Thoracic aorta (tissue), 2 donors: ENCODE measurements around the gene CPT2. TPM values are rescaled to one million over a fixed set of nuclear protein-coding genes. Genes with fewer than 3 reads are reported as not detected.

ENCODE experiments used
- ATAC-seq: fragments of 150-250 bp; one replicate; pipeline ENCODE4 v1.8.0; 2017; ENCODE audit warnings: low read depth; ENCODE audit not compliant: insufficient number of reproducible peaks, low FRiP score
- DNase-seq: peaks from one replicate; pipeline ENCODE4 v3.0.0-alpha.2; 2020; ENCODE audit warnings: low spot score
- H3K27ac ChIP-seq, 2 donors: fragments of 200-600 bp; sonication (generic); 1 replicate in 1 of 2; 2 replicates in 1 of 2; pipeline ENCODE4 v1.5.1; 2016; ENCODE audit warnings: mild to moderate bottlenecking in 2 of 2, moderate library complexity in 2 of 2
- H3K27me3 ChIP-seq: fragments of 200-600 bp; sonication (generic); replicated peaks from 2 replicates; pipeline ENCODE4 v1.6.0; 2016; ENCODE audit warnings: mild to moderate bottlenecking; ENCODE audit not compliant: insufficient read depth
- H3K36me3 ChIP-seq: fragments of 200-600 bp; sonication (generic); one replicate; pipeline ENCODE4 v1.5.1; 2016
- H3K4me1 ChIP-seq, 2 donors: fragments of 200-600 bp; sonication (generic); 1 replicate in 1 of 2; 2 replicates in 1 of 2; pipeline versions ENCODE4 v1.5.1 to v1.6.0; 2016; ENCODE audit warnings: low read depth in 2 of 2, mild to moderate bottlenecking in 1 of 2; ENCODE audit not compliant: control insufficient read depth in 1 of 2
- H3K4me3 ChIP-seq: fragments of 200-600 bp; sonication (generic); 2 replicates; pipeline ENCODE4 v1.5.1; 2016; ENCODE audit warnings: mild to moderate bottlenecking
- H3K9me3 ChIP-seq: fragments of 200-600 bp; sonication (generic); 2 replicates; pipeline ENCODE4 v1.5.1; 2016
- total RNA-seq, 2 donors: library from RNA; depleted of rRNA; stranded (reverse); fragments of >200 nt; gene quantifications; one replicate each; pipeline versions ENCODE4 v1.1.0 to v1.2.3, GENCODE V29; 2016
- TF ChIP-seq, protein P1 (sequence below): fragments of 200-600 bp; sonication (generic); IDR thresholded peaks from one replicate; pipeline ENCODE4 v1.5.1; 2019; ENCODE audit warnings: antibody characterized with exemption

Gene CPT2
- total RNA-seq, 2 donors from 2014 or later, result 6.6 to 20.4 TPM

DNA sequence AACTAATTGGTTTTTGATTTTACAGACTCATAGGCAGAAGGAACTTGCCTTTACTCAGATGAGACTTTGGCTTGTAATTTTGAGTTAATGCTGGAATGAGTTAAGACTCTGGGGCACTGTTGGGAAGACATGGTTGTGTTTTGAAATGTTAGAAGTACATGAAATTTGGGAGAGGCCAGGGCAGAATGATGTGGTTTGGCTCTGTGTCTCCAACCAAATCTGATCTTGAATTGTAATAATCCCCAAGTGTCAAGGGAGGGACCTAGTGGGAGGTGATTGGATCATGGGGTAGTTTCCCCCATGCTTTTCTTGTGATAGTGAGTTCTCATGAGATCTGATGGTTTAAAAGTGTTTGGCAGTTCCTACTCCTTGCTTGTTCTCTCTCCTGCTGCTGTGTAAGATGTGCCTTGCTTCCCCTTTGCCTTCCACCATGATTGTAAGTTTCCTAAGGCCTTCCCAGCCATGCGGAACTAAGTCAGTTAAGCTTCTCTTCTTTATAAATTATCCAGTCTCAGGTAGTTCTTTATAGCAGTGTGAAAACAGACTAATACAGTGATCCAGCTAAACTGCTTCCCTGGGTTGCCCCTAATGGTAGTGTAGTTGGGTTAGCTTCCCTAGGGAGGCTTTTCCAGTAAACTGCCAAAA lies 10.2 kb downstream of the CPT2 start:
- no peak for DNase-seq
- ATAC-seq, result no peak
- no peaks in the 10 kb centered on the region for H3K4me1 ChIP-seq
- H3K4me3 ChIP-seq, result no peak overlapping the region
- TF ChIP-seq, protein P1, sequence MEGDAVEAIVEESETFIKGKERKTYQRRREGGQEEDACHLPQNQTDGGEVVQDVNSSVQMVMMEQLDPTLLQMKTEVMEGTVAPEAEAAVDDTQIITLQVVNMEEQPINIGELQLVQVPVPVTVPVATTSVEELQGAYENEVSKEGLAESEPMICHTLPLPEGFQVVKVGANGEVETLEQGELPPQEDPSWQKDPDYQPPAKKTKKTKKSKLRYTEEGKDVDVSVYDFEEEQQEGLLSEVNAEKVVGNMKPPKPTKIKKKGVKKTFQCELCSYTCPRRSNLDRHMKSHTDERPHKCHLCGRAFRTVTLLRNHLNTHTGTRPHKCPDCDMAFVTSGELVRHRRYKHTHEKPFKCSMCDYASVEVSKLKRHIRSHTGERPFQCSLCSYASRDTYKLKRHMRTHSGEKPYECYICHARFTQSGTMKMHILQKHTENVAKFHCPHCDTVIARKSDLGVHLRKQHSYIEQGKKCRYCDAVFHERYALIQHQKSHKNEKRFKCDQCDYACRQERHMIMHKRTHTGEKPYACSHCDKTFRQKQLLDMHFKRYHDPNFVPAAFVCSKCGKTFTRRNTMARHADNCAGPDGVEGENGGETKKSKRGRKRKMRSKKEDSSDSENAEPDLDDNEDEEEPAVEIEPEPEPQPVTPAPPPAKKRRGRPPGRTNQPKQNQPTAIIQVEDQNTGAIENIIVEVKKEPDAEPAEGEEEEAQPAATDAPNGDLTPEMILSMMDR, result no peak
- peaks cover 51% of the 10 kb centered on the region for H3K36me3 ChIP-seq
- no peaks in the 10 kb centered on the region for H3K9me3 ChIP-seq
- H3K27me3 ChIP-seq, result no peaks in the 10 kb centered on the region
- H3K27ac ChIP-seq, result no peak overlapping the region

DNA sequence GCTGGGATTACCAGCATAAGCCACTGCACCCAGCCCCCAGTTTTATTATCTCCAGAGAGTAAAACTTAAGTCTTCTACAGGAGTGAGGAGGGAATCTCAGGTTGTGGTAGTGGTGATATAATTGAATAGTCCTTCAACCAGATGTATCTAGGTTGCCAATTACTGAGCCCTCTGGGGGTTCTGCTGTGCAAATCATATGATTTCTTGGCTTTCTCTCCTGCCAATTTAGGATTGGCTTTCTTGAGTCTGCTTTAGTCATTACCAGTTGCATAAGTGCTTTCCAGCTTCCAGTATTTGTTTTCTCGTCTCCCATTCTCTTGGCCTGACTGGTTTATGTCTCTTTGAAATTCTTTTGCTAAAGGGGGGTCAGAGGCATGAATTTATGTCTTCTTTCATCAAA lies 11.1 kb downstream of the CPT2 start:
- Histone ChIP-seq H3K9me3 (no peaks in the 10 kb centered on the region), H3K4me1 (no peaks in the 10 kb centered on the region), H3K27me3 (no peaks in the 10 kb centered on the region), H3K36me3 (peaks cover 53% of the 10 kb centered on the region), H3K27ac (no peak overlapping the region), H3K4me3 (no peak overlapping the region)
- no peak for ATAC-seq
- DNase-seq, result no peak
- TF ChIP-seq, protein P1, result no peak

DNA sequence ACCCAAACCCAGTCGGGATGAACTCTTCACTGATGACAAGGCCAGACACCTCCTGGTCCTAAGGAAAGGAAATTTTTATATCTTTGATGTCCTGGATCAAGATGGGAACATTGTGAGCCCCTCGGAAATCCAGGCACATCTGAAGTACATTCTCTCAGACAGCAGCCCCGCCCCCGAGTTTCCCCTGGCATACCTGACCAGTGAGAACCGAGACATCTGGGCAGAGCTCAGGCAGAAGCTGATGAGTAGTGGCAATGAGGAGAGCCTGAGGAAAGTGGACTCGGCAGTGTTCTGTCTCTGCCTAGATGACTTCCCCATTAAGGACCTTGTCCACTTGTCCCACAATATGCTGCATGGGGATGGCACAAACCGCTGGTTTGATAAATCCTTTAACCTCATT lies 13.7 kb downstream of the CPT2 start:
- no peaks in the 10 kb centered on the region for H3K4me1 ChIP-seq
- H3K4me3 ChIP-seq, result no peak overlapping the region
- H3K27me3 ChIP-seq, result no peaks in the 10 kb centered on the region
- no peak overlapping the region for H3K27ac ChIP-seq
- TF ChIP-seq, protein P1, result no peak
- DNase-seq (no peak), ATAC-seq (no peak)
- peaks cover 67% of the 10 kb centered on the region for H3K36me3 ChIP-seq
- no peaks in the 10 kb centered on the region for H3K9me3 ChIP-seq

DNA sequence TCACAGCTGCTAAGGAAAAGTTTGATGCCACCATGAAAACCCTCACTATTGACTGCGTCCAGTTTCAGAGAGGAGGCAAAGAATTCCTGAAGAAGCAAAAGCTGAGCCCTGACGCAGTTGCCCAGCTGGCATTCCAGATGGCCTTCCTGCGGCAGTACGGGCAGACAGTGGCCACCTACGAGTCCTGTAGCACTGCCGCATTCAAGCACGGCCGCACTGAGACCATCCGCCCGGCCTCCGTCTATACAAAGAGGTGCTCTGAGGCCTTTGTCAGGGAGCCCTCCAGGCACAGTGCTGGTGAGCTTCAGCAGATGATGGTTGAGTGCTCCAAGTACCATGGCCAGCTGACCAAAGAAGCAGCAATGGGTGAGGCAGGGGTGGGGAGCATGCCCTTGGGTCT lies 14.3 kb downstream of the CPT2 start:
- Histone ChIP-seq H3K27ac (no peak overlapping the region), H3K4me1 (no peaks in the 10 kb centered on the region), H3K4me3 (no peak overlapping the region), H3K36me3 (peaks cover 67% of the 10 kb centered on the region), H3K9me3 (no peaks in the 10 kb centered on the region), H3K27me3 (no peaks in the 10 kb centered on the region)
- DNase-seq (no peak), ATAC-seq (no peak)
- TF ChIP-seq, protein P1, result no peak

DNA sequence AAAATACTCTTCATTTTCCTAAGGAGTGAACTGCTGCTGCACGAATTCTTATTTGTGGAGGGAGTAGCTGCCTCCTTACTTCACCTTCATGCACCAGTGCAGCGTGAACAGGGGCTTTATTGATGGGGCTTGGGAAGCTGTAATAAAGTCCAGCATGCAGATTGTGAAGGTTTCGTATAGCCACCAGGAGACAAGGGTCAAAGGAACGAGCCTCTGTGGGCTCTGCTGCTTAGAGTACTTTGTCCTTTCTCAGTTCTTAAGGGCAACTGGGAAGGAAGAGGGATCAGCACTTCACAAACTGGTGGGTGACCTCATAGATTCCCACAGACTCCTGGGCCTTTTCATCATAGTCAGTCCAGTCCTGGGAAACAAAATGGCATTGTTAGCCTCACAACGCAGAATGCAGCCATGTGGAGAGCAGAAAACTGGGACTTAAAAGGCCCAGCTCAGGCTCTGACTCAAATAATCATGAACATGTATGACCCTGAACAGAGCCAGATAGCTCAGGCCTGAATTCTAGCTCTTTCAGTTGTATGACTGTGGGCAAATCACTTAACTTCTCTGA lies 17.8 kb downstream of the CPT2 start:
- TF ChIP-seq, protein P1, result no peak
- Histone ChIP-seq H3K27me3 (no peaks in the 10 kb centered on the region), H3K4me1 (peaks cover 1 to 8% of the 10 kb centered on the region in 2 donors), H3K36me3 (peaks cover 48% of the 10 kb centered on the region), H3K9me3 (no peaks in the 10 kb centered on the region), H3K4me3 (no peak overlapping the region), H3K27ac (no peak overlapping the region)
- DNase-seq, result no peak
- no peak for ATAC-seq
